HTR-8/SVneo (cell line): ENCODE data around the gene GPR108.
"Not testable (repeated sequence)": the region's sequence is repeated elsewhere in the genome, so short reads cannot be mapped to it uniquely, and the experiment has no call there.

Source experiments
- DNase-seq: peaks from one replicate; pipeline ENCODE4 v3.0.0; 2011; ENCODE audit warnings: low spot score, mixed read lengths; ENCODE audit not compliant: insufficient read length
- FAIRE-seq: peaks from 2 replicates; lab custom pipeline; 2011; peaks lifted over from hg19 to GRCh38; lab: Jason Lieb, UNC

GPR108 gene

GRCh38 chr19:6737284-6737872 is at the start of gene GPR108:
TSS of gene GPR108 (minus strand) at chr19:6737580. CDS start at chr19:6737576, 4 bp downstream.
- DNase-seq (peak; percentile 99), FAIRE-seq (peak; percentile 97)

- no peak for DNase-seq
- FAIRE-seq: no peak
Observed at GRCh38 chr19:6779206-6779605, 41.8 kb upstream of the GPR108 start.

GRCh38 chr19:6778386-6778785 is 41.0 kb upstream of the GPR108 start:
- FAIRE-seq: no peak

GRCh38 chr19:6777434-6777833 is 40.1 kb upstream of the GPR108 start:
- FAIRE-seq: no peak
- DNase-seq: no peak

More at GRCh38 chr19:6778386-6778785, 41.0 kb upstream of the GPR108 start:
- DNase-seq: no peak

- FAIRE-seq: no peak
- DNase-seq: no peak
Observed at GRCh38 chr19:6776999-6777398, 39.6 kb upstream of the GPR108 start.

- not testable (repeated sequence) for DNase-seq
- peak; percentile 16 for FAIRE-seq
Observed at GRCh38 chr19:6776045-6776444, 38.7 kb upstream of the GPR108 start.

GRCh38 chr19:6774821-6775707 is 37.7 kb upstream of the GPR108 start:
- FAIRE-seq: no peak
- no peak for DNase-seq

GRCh38 chr19:6773323-6773931 is 36.0 kb upstream of the GPR108 start:
- DNase-seq: no peak
- no peak for FAIRE-seq

GRCh38 chr19:6772866-6773322 is 35.5 kb upstream of the GPR108 start:
- DNase-seq: no peak
- no peak for FAIRE-seq

- no peak for DNase-seq
- FAIRE-seq: no peak
Observed at GRCh38 chr19:6772028-6772865, 34.9 kb upstream of the GPR108 start, which contains the start of gene VAV1. TSS of gene VAV1 (plus strand) at chr19:6772708. CDS start at chr19:6772808, 100 bp downstream.

- not testable (repeated sequence) for DNase-seq, FAIRE-seq
Observed at GRCh38 chr19:6771648-6772027, 34.3 kb upstream of the GPR108 start.

GRCh38 chr19:6769006-6769619 is 31.7 kb upstream of the GPR108 start:
- FAIRE-seq (no peak), DNase-seq (no peak)

- FAIRE-seq (no peak), DNase-seq (no peak)
Observed at GRCh38 chr19:6768236-6768785, 30.9 kb upstream of the GPR108 start.

GRCh38 chr19:6767357-6768235 is 30.2 kb upstream of the GPR108 start, which contains the start of gene SH2D3A:
TSS of gene SH2D3A (minus strand) at chr19:6767435. CDS start at chr19:6763748, 3,687 bp downstream.
- no peak for FAIRE-seq
- DNase-seq: no peak

GRCh38 chr19:6767081-6767356 is 29.6 kb upstream of the GPR108 start:
- no peak for DNase-seq
- no peak for FAIRE-seq

GRCh38 chr19:6766357-6767080 is 29.1 kb upstream of the GPR108 start:
- no peak for FAIRE-seq

GRCh38 chr19:6765738-6766356 is 28.5 kb upstream of the GPR108 start:
- no peak for FAIRE-seq
- no peak for DNase-seq

More at GRCh38 chr19:6766357-6767080, 29.1 kb upstream of the GPR108 start:
- DNase-seq: no peak
